ENCODE measurements around the gene NUDT4. TPM values are rescaled to one million over a fixed set of nuclear protein-coding genes. Genes with fewer than 3 reads are reported as not detected.

NUDT4 gene
- total and polyA plus RNA-seq, 2 donors (not counting 3 experiments of a cell fraction or from before 2014, with no cell fraction given): 76.0 to 161 TPM

DNA sequence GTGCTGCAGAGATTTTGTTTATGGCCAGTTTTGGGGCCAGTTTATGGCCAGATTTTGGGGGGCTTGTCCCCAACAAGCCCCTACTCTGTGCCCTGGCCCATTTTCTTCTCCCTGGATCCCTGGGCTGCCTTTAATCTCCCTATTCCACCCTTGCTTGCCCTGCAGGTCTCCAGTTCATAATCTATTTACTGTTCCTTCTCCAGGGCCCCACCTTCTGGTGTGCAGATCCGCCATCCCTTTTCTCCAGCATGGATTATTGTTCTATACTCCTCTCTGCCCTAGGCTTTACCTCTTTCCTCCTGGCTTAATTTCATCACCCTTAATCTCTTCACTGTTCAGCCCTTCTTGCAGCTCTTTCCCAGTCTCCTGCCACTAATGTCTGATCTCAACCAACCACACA is 26.0 kb upstream of the NUDT4 start:
- H3K27me3 ChIP-seq (ENCODE audit: control insufficient read depth in 2 of 2, insufficient read depth in 2 of 2, low read length in 2 of 2): no peaks in the 10 kb centered on the region
- dilution Hi-C loops (cut with MboI; ENCODE audit: extremely low pct_ligation_motif_present, low sequenced_read_pairs) (no loop called here), intact Hi-C loops (cut with micrococcal nuclease) (no loop called here)
- H2AFZ ChIP-seq (ENCODE audit: low read depth, low read length): no peak overlapping the region
- no peak overlapping the region for H3K4me3 ChIP-seq (replicated peaks in 1 of 3; ENCODE audit: insufficient read depth in 1 of 3, low read depth in 1 of 3, low read length in 3 of 3)
- BruUV-seq (replicated peaks): no TSS peak
- H3K4me2 ChIP-seq (ENCODE audit: insufficient read depth, low read length): no peak overlapping the region
- no peak for TF ChIP-seq MYC (IDR thresholded peaks at IDR 0.05; ENCODE audit: low read depth, low read length)
- H3K9me3 ChIP-seq (replicated peaks; ENCODE audit: control insufficient read depth, insufficient read depth, low read length): no peaks in the 10 kb centered on the region
- no peaks in the 10 kb centered on the region for H4K20me1 ChIP-seq (replicated peaks; ENCODE audit: control insufficient read depth, extremely low read depth, insufficient read depth, low read length)
- POLR2A ChIA-PET: no interaction called here
- no peak overlapping the region for H3K27ac ChIP-seq (ENCODE audit: insufficient read depth, low read depth, low read length)
- CTCF ChIA-PET: no interaction called here
- peaks cover 3% of the 10 kb centered on the region for H3K4me1 ChIP-seq (ENCODE audit: control insufficient read depth, extremely low read depth, insufficient read depth, low read length)
- no peaks in the 10 kb centered on the region for H3K9me1 ChIP-seq (replicated peaks; ENCODE audit: control insufficient read depth, extremely low read depth, insufficient read depth, low read length)
- H3K9ac ChIP-seq (replicated peaks; ENCODE audit: extremely low read depth, insufficient read depth, low read length): no peak overlapping the region
- no peaks in the 10 kb centered on the region for H3K79me2 ChIP-seq (ENCODE audit: control insufficient read depth, insufficient read depth, low read length)
- FAIRE-seq (no peak), DNase-seq (ENCODE audit: low read depth, low spot score) (no peak)
- no peaks in the 10 kb centered on the region for H3K36me3 ChIP-seq (ENCODE audit: control insufficient read depth in 2 of 2, extremely low read depth in 1 of 2, insufficient read depth in 2 of 2, low read length in 2 of 2)

- FAIRE-seq: no peak
- H3K4me1 ChIP-seq (ENCODE audit: control insufficient read depth, extremely low read depth, insufficient read depth, low read length): no peaks in the 10 kb centered on the region
- H3K4me2 ChIP-seq (ENCODE audit: insufficient read depth, low read length): no peak overlapping the region
- H3K79me2 ChIP-seq (ENCODE audit: control insufficient read depth, insufficient read depth, low read length): no peaks in the 10 kb centered on the region
- H3K4me3 ChIP-seq (replicated peaks in 1 of 3; ENCODE audit: insufficient read depth in 1 of 3, low read depth in 1 of 3, low read length in 3 of 3): no peak overlapping the region
- no peak overlapping the region for H3K9ac ChIP-seq (replicated peaks; ENCODE audit: extremely low read depth, insufficient read depth, low read length)
- intact Hi-C loops (cut with micrococcal nuclease): no loop called here
- H3K36me3 ChIP-seq (ENCODE audit: control insufficient read depth in 2 of 2, extremely low read depth in 1 of 2, insufficient read depth in 2 of 2, low read length in 2 of 2): no peaks in the 10 kb centered on the region
- TF ChIP-seq MAX (IDR thresholded peaks at IDR 0.05; ENCODE audit: insufficient read depth, insufficient read length) (no peak), POLR2AphosphoS5 (IDR thresholded peaks at IDR 0.05; ENCODE audit: insufficient read depth, low read depth, low read length) (no peak), CTCF (IDR thresholded peaks at IDR 0.05; ENCODE audit: extremely low read depth in 1 of 2, insufficient read depth in 1 of 2, low read depth in 1 of 2, low read length in 2 of 2) (no peak), JUN (IDR thresholded peaks at IDR 0.05; ENCODE audit: borderline replicate concordance, insufficient read depth, insufficient read length, low read depth) (no peak), POLR2A (IDR thresholded peaks at IDR 0.05; ENCODE audit: low read depth, low read length) (no peak), FOS (IDR thresholded peaks at IDR 0.05; ENCODE audit: borderline replicate concordance, insufficient read depth, low read length) (no peak), EZH2 (IDR thresholded peaks at IDR 0.05; ENCODE audit: borderline replicate concordance, low read depth, low read length, severe bottlenecking) (no peak), GATA2 (IDR thresholded peaks at IDR 0.05; ENCODE audit: insufficient read depth, insufficient read length, low read depth, low read length) (no peak)
- dilution Hi-C loops (cut with MboI; ENCODE audit: extremely low pct_ligation_motif_present, low sequenced_read_pairs): no loop called here
- H4K20me1 ChIP-seq (replicated peaks; ENCODE audit: control insufficient read depth, extremely low read depth, insufficient read depth, low read length): no peaks in the 10 kb centered on the region
- H3K9me1 ChIP-seq (replicated peaks; ENCODE audit: control insufficient read depth, extremely low read depth, insufficient read depth, low read length): no peaks in the 10 kb centered on the region
- no peak for DNase-seq (ENCODE audit: low read depth, low spot score)
- no peaks in the 10 kb centered on the region for H3K27me3 ChIP-seq (ENCODE audit: control insufficient read depth in 2 of 2, insufficient read depth in 2 of 2, low read length in 2 of 2)
- no peak overlapping the region for H3K27ac ChIP-seq (ENCODE audit: insufficient read depth, low read depth, low read length)
- ChIA-PET CTCF (no interaction called here), POLR2A (no interaction called here)
- no peaks in the 10 kb centered on the region for H3K9me3 ChIP-seq (replicated peaks; ENCODE audit: control insufficient read depth, insufficient read depth, low read length)
- BruUV-seq (replicated peaks): no TSS peak
- no peak overlapping the region for H2AFZ ChIP-seq (ENCODE audit: low read depth, low read length)
Measured at GRCh38 chr12:93352321-93352720, 25.4 kb upstream of the NUDT4 start.
